KMS-11 (cell line): ENCODE results near the gene GRM7.

Source experiments
- H2AFZ ChIP-seq: fragments of 200-600 bp; sonication (generic); 2 replicates; pipeline ENCODE4 v1.6.1; 2016; ENCODE audit warnings: antibody characterized with exemption, mixed run types, low read depth
- H3K27ac ChIP-seq: fragments of 200-600 bp; sonication (generic); 2 replicates; pipeline ENCODE4 v1.6.1; 2016; ENCODE audit warnings: mild to moderate bottlenecking, mixed run types
- H3K27me3 ChIP-seq: fragments of 200-600 bp; sonication (generic); 2 replicates; pipeline ENCODE4 v1.6.1; 2017; ENCODE audit warnings: mild to moderate bottlenecking, low read depth, mixed run types, moderate library complexity; ENCODE audit not compliant: insufficient read depth
- H3K36me3 ChIP-seq: fragments of 200-600 bp; sonication (generic); 2 replicates; pipeline ENCODE4 v1.6.1; 2017; ENCODE audit warnings: mild to moderate bottlenecking, mixed run types; ENCODE audit not compliant: insufficient read depth
- H3K4me1 ChIP-seq: fragments of 200-600 bp; sonication (generic); 2 replicates; pipeline ENCODE4 v1.6.1; 2016; ENCODE audit warnings: mild to moderate bottlenecking, low read depth, mixed run types; ENCODE audit not compliant: poor library complexity, severe bottlenecking
- H3K4me2 ChIP-seq: fragments of 200-600 bp; sonication (generic); 2 replicates; pipeline ENCODE4 v1.7.0; 2016; ENCODE audit warnings: mild to moderate bottlenecking, mixed run types
- H3K4me3 ChIP-seq: fragments of 200-600 bp; sonication (generic); IDR thresholded peaks from 2 replicates; pipeline ENCODE4 v1.6.1; 2017; ENCODE audit warnings: low read depth, low read length, mixed read lengths; ENCODE audit not compliant: insufficient read depth
- H3K79me2 ChIP-seq: fragments of 200-600 bp; sonication (generic); 2 replicates; pipeline ENCODE4 v1.6.1; 2016; ENCODE audit warnings: low read depth, mixed run types; ENCODE audit not compliant: insufficient read depth
- H3K9ac ChIP-seq: fragments of 200-600 bp; sonication (generic); 2 replicates; pipeline ENCODE4 v1.6.1; 2016; ENCODE audit warnings: mild to moderate bottlenecking, mixed run types
- H4K20me1 ChIP-seq: fragments of 200-600 bp; sonication (generic); 2 replicates; pipeline ENCODE4 v1.6.1; 2016; ENCODE audit warnings: mild to moderate bottlenecking, mixed run types; ENCODE audit not compliant: insufficient read depth
- TF ChIP-seq, protein P1 (sequence below): fragments of 200-600 bp; sonication (generic); conservative IDR thresholded peaks from 2 replicates; pipeline ENCODE4 v1.6.1; 2017; ENCODE audit warnings: low read depth, mild to moderate bottlenecking, antibody characterized with exemption, low read length, moderate library complexity, mixed read lengths

The GRM7 gene

GRCh38 chr3:7630925-7631324 is 770.0 kb downstream of the GRM7 start:
- TF ChIP-seq, protein P1, sequence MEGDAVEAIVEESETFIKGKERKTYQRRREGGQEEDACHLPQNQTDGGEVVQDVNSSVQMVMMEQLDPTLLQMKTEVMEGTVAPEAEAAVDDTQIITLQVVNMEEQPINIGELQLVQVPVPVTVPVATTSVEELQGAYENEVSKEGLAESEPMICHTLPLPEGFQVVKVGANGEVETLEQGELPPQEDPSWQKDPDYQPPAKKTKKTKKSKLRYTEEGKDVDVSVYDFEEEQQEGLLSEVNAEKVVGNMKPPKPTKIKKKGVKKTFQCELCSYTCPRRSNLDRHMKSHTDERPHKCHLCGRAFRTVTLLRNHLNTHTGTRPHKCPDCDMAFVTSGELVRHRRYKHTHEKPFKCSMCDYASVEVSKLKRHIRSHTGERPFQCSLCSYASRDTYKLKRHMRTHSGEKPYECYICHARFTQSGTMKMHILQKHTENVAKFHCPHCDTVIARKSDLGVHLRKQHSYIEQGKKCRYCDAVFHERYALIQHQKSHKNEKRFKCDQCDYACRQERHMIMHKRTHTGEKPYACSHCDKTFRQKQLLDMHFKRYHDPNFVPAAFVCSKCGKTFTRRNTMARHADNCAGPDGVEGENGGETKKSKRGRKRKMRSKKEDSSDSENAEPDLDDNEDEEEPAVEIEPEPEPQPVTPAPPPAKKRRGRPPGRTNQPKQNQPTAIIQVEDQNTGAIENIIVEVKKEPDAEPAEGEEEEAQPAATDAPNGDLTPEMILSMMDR = no peak
- no peaks in the 10 kb centered on the region for H4K20me1 ChIP-seq
- no peak overlapping the region for H2AFZ ChIP-seq

DNA sequence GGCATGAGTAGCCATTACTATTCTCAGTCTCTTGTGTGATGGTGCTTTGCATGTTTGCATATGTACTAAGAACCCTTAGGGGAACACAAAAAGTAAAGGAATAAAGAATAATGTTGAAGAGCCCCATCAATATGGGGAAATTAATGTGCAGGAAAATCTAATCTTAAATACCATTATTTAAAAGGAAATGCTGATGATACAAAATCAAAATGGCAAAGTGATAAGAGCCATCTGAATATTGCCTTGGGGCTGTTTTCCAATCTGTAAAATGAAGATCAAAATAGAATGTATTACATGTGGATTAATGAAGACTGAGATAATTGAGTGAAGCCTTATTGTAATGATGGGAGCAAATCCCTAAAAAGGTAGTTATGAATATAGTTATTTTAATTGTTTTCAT is 771.4 kb downstream of the GRM7 start:
- Histone ChIP-seq H3K4me1 (no peaks in the 10 kb centered on the region), H4K20me1 (no peaks in the 10 kb centered on the region), H3K4me2 (no peak overlapping the region), H3K4me3 (no peak overlapping the region), H3K27me3 (no peaks in the 10 kb centered on the region), H3K36me3 (no peaks in the 10 kb centered on the region), H3K79me2 (no peaks in the 10 kb centered on the region), H2AFZ (no peak overlapping the region), H3K27ac (no peak overlapping the region), H3K9ac (no peak overlapping the region)
- TF ChIP-seq, protein P1 = no peak

More at GRCh38 chr3:7630925-7631324, 770.0 kb downstream of the GRM7 start:
- Histone ChIP-seq H3K27me3 (no peaks in the 10 kb centered on the region), H3K36me3 (no peaks in the 10 kb centered on the region), H3K27ac (no peak overlapping the region), H3K79me2 (no peaks in the 10 kb centered on the region), H3K4me3 (no peak overlapping the region), H3K4me2 (no peak overlapping the region), H3K9ac (no peak overlapping the region), H3K4me1 (no peaks in the 10 kb centered on the region)

GRCh38 chr3:7637694-7638093 is 776.8 kb downstream of the GRM7 start:
- TF ChIP-seq, protein P1 = no peak
- Histone ChIP-seq H3K4me2 (no peak overlapping the region), H4K20me1 (no peaks in the 10 kb centered on the region)

GRCh38 chr3:7638103-7638502 is 777.2 kb downstream of the GRM7 start:
- no peaks in the 10 kb centered on the region for H3K27me3 ChIP-seq
- H3K4me3 ChIP-seq = no peak overlapping the region
- no peak overlapping the region for H3K4me2 ChIP-seq
- H3K4me1 ChIP-seq = no peaks in the 10 kb centered on the region
- no peaks in the 10 kb centered on the region for H3K79me2 ChIP-seq
- H4K20me1 ChIP-seq = no peaks in the 10 kb centered on the region
- TF ChIP-seq, protein P1 = no peak
- no peaks in the 10 kb centered on the region for H3K36me3 ChIP-seq
- H2AFZ ChIP-seq = no peak overlapping the region
- H3K9ac ChIP-seq = no peak overlapping the region
- H3K27ac ChIP-seq = no peak overlapping the region

More at GRCh38 chr3:7637694-7638093, 776.8 kb downstream of the GRM7 start:
- no peak overlapping the region for H3K4me3 ChIP-seq
- no peaks in the 10 kb centered on the region for H3K36me3 ChIP-seq
- no peak overlapping the region for H3K9ac ChIP-seq
- no peaks in the 10 kb centered on the region for H3K4me1 ChIP-seq
- no peak overlapping the region for H2AFZ ChIP-seq
- no peaks in the 10 kb centered on the region for H3K79me2 ChIP-seq
- H3K27ac ChIP-seq = no peak overlapping the region
- H3K27me3 ChIP-seq = no peaks in the 10 kb centered on the region
